GM12874 (cell line): ENCODE results near the gene CHD2.

Experiments
- TF ChIP-seq, protein P1 (sequence below): IDR thresholded peaks from 2 replicates; pipeline ENCODE4 v1.5.1; 2011; ENCODE audit warnings: low read depth, mild to moderate bottlenecking, control low read depth, low read length, moderate library complexity; ENCODE audit not compliant: insufficient read depth

Gene CHD2

DNA sequence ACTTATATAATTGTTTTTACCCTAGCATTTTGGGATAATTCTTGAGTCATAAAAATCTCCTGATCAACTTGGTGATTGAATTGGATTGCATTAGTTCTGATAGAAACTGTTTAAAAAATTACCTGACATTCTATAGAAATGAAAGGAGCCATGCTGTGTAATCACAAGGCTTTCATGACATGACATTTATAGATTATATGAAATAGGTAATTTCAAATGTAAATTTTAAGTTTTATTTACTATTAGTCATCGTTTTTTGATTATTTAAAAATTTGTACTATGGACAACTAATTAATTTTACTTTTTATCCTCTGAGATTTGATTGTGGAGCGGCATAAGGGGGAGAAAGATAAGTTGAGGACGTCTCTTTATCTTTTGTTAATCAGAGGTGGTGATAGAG lies 12.3 kb upstream of the CHD2 start:
- TF ChIP-seq, protein P1, sequence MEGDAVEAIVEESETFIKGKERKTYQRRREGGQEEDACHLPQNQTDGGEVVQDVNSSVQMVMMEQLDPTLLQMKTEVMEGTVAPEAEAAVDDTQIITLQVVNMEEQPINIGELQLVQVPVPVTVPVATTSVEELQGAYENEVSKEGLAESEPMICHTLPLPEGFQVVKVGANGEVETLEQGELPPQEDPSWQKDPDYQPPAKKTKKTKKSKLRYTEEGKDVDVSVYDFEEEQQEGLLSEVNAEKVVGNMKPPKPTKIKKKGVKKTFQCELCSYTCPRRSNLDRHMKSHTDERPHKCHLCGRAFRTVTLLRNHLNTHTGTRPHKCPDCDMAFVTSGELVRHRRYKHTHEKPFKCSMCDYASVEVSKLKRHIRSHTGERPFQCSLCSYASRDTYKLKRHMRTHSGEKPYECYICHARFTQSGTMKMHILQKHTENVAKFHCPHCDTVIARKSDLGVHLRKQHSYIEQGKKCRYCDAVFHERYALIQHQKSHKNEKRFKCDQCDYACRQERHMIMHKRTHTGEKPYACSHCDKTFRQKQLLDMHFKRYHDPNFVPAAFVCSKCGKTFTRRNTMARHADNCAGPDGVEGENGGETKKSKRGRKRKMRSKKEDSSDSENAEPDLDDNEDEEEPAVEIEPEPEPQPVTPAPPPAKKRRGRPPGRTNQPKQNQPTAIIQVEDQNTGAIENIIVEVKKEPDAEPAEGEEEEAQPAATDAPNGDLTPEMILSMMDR = no peak

DNA sequence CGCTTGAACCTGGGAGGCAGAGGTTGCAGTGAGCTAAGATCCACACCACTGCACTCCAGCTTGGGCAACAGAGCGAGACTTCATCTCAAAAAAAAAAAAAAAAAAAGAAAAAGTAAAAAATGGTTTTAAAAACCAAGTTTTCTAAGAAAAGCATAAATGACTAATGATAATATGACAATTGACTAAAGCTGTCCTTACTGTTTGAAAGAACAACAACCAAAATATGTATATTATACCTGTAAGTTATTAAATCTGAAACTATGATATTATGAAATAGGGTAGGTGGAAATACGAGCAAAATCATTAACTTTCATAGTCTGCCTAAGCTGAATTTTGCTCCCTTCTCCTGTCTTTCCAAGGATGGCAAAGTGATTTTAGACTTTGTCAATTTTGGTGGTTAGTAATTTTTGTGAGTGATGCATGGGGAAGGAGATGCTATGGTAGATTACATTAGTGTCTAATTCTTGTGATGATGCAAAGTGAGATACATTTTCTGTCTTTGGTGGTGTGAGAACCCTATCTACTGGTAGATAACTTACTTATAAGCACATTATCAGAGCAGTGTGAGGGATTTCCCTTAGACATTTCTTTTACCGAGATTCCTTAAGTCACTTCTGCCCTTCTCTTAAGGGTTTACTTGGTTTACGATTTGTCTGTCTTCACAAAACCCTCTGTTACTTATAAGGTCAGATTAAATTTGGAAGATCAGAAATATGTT lies 10.6 kb upstream of the CHD2 start:
- TF ChIP-seq, protein P1 = no peak

DNA sequence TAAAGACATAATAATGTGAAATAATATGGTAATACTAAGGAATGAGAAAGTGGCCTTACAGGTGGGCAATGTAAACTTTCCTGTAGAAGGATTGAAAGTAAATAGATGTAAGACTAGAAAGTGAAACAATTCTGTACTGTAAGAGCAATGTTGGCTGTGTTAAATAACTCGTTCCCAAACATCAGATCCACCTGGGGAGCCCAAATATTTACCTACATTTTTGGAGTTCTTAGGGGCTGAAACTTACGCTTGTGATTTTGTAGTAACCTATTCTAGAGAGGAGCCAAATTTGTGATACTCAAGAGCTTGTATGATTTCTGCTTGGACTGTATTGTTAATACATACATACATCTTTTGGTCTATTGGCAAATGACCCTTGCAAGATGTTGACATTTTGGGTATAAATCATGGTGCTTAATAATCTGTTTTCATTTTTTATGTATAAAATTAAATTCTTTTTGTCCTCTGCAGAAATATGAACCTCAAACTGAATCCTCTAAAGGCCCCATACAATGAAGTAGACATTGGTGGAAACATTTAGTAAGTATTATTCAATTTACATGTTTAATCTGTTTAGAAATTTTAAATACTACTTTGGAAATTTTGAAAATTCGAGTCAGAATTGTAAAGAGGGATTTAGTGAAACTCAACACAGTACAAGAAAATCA lies 8.5 kb upstream of the CHD2 start:
- TF ChIP-seq, protein P1 = no peak

DNA sequence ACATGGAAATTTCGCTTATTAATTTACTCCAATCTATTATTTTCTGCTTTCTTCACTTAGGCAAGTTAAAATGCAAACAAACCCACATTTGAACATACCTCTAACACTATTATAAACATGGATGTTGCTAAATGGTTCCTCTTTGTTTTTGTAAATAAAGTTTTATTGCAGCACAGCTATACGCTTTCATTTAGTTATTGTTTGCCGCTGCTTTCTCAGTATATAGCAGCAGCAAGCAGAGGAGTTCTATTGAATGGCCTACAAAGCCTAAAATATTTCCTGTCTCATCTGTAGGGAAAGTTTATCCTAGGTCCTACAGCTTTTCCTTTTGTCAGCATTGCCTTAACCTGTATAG lies 7.9 kb upstream of the CHD2 start:
- TF ChIP-seq, protein P1 = no peak

DNA sequence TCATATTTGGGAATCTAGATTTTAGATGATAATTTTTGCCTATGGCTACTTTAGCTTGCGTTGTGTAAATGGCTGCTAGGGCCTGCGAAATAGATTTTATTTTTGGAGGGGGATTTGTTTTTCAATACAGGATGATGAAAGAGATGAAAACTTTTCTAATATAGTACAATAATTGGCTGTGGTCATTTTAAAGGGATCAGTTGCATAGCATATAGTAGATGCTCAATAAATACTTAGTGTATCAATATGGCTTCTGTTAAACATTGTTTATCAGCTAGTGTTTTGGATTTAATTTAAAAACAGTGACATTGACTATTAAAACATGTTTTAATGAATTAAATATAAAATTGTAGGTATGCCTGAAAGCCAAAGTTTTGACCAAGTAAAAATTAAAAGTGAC lies 6.9 kb upstream of the CHD2 start:
- TF ChIP-seq, protein P1 = no peak

DNA sequence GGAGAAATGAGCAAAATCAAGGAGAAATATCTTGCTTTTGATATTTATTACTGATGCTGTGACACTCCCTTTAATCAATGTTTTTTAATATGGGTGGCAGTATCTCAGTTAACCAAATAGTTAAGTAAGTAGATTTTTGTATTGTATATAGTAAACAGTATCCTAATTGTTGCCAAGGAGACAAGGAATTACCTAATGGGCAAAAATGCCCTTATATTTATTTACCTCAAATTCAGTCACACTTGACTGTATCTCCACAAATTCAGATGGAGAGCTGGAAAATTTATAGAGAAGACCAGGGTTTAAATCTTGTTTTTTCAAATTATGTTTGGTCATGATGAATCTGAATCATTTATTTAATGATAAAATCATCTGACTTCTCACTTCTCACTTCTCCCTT lies 3.6 kb upstream of the CHD2 start:
- TF ChIP-seq, protein P1 = no peak

DNA sequence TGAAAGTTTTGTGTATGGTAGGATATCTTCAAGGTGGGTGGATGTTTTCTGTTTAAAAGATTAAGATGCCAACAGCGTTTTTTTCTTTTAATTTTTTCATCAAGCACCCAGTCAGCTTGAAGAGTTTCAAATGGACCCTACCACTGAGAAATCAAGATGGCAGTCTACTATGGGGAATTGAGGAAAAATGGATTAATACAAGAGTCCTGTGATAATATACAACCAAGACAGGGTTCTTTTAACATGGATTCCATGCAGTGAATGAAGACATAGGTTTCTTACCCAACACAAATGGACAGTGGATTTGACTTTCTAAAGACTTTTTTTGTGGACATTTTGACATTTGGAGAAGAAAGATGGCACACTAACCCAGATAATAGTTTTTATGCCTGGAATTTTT lies 2.5 kb upstream of the CHD2 start:
- TF ChIP-seq, protein P1 = no peak
